Omental fat pad (tissue), 4 donors: ENCODE data around the gene EPO. TPM values are rescaled to one million over a fixed set of nuclear protein-coding genes. Genes with fewer than 3 reads are reported as not detected.

Experiments used
- ATAC-seq: fragments of 150-250 bp; one replicate; pipeline ENCODE4 v1.9.1; 2016; ENCODE audit warnings: mild to moderate bottlenecking, moderate library complexity; ENCODE audit not compliant: low FRiP score
- DNase-seq: peaks from one replicate; pipeline ENCODE4 v3.0.0-alpha.2; 2019; ENCODE audit warnings: low spot score
- CTCF ChIP-seq, 3 donors: fragments of 450-650 bp; IDR thresholded peaks; one replicate each; pipeline ENCODE4 v1.5.1; 2016 to 2017; ENCODE audit warnings: antibody characterized with exemption in 3 of 3, mild to moderate bottlenecking in 3 of 3, moderate library complexity in 2 of 3
- total RNA-seq, 4 donors: library from RNA; depleted of rRNA; stranded (reverse); fragments of >200 nt; gene quantifications; one replicate each; pipeline ENCODE4 v1.1.0, GENCODE V29; 2016

Gene EPO
- total RNA-seq, 4 donors from 2014 or later: not detected

- DNase-seq (no peak), ATAC-seq (no peak)
- no peak for TF ChIP-seq CTCF (IDR thresholded peaks at IDR 0.05)
Observed at GRCh38 chr7:100684534-100685042, 35.7 kb upstream of the EPO start.

- TF ChIP-seq CTCF (IDR thresholded peaks at IDR 0.05): no peak
- no peak for ATAC-seq
Observed at GRCh38 chr7:100685049-100685605, 35.1 kb upstream of the EPO start.

GRCh38 chr7:100685631-100686145, 34.6 kb upstream of the EPO start:
- TF ChIP-seq CTCF (IDR thresholded peaks at IDR 0.05): no peak
- ATAC-seq (no peak), DNase-seq (no peak)

More at GRCh38 chr7:100685049-100685605, 35.1 kb upstream of the EPO start:
- DNase-seq: no peak

GRCh38 chr7:100686201-100686821, 34.0 kb upstream of the EPO start:
- TF ChIP-seq CTCF (IDR thresholded peaks at IDR 0.05): no peak
- DNase-seq (no peak), ATAC-seq (no peak)

GRCh38 chr7:100686822-100687211, 33.5 kb upstream of the EPO start:
- ATAC-seq: no peak
- no peak for TF ChIP-seq CTCF (IDR thresholded peaks at IDR 0.05)
- DNase-seq: no peak

GRCh38 chr7:100687261-100687660, 33.0 kb upstream of the EPO start:
- DNase-seq (no peak), ATAC-seq (no peak)
- no peak for TF ChIP-seq CTCF (IDR thresholded peaks at IDR 0.05)
